Type B pancreatic cell (in vitro differentiated cells): ENCODE data around the gene LMCD1. TPM values are rescaled to one million over a fixed set of nuclear protein-coding genes. Genes with fewer than 3 reads are reported as not detected.

ENCODE experiments used
- DNase-seq: peaks from one replicate; pipeline ENCODE4 v3.0.0; 2021; ENCODE audit warnings: mixed read lengths; ENCODE audit not compliant: unreplicated experiment; ENCODE audit errors: extremely low spot score
- H3K27ac Mint-ChIP-seq: 2 replicates; pipeline ENCODE4 v1.8.0; 2021; ENCODE audit warnings: mild to moderate bottlenecking, mixed read lengths
- H3K27me3 Mint-ChIP-seq: 2 replicates; pipeline ENCODE4 v1.8.0; 2021; ENCODE audit warnings: mixed read lengths
- H3K36me3 Mint-ChIP-seq: 2 replicates; pipeline ENCODE4 v1.8.0; 2021; ENCODE audit warnings: mixed read lengths
- H3K4me1 Mint-ChIP-seq: one replicate; pipeline ENCODE4 v1.8.0; 2021; ENCODE audit warnings: mixed read lengths; ENCODE audit not compliant: unreplicated experiment
- H3K4me3 Mint-ChIP-seq: 2 replicates; pipeline ENCODE4 v1.8.0; 2021; ENCODE audit warnings: mild to moderate bottlenecking, mixed read lengths
- H3K9me3 Mint-ChIP-seq: 2 replicates; pipeline ENCODE4 v1.8.0; 2021; ENCODE audit warnings: mixed read lengths
- CTCF ChIP-seq: fragments of 200-600 bp; sonication (generic); conservative IDR thresholded peaks from 2 replicates; pipeline ENCODE4 v1.5.0; 2021; ENCODE audit warnings: antibody characterized with exemption, mild to moderate bottlenecking
- total RNA-seq: library from RNA; stranded (reverse); gene quantifications from 2 replicates; pipeline ENCODE4 v1.2.1, GENCODE V29; 2021; ENCODE audit warnings: low replicate concordance

The LMCD1 gene
- total RNA-seq, 1 donor from 2014 or later, result 33.1 TPM

GRCh38 chr3:8608791-8609467 is 107.3 kb downstream of the LMCD1 start:
- H3K36me3 Mint-ChIP-seq, result no peaks in the 10 kb centered on the region
- DNase-seq, result no peak
- H3K4me1 Mint-ChIP-seq, result peaks cover 19% of the 10 kb centered on the region
- H3K9me3 Mint-ChIP-seq, result peaks cover 8% of the 10 kb centered on the region
- H3K4me3 Mint-ChIP-seq, result no peak overlapping the region
- peaks cover 8% of the 10 kb centered on the region for H3K27me3 Mint-ChIP-seq
- no peak overlapping the region for H3K27ac Mint-ChIP-seq
- no peak for TF ChIP-seq CTCF

- no peaks in the 10 kb centered on the region for H3K36me3 Mint-ChIP-seq
- DNase-seq, result no peak
- H3K4me3 Mint-ChIP-seq, result no peak overlapping the region
- no peak for TF ChIP-seq CTCF
- H3K4me1 Mint-ChIP-seq, result peaks cover 19% of the 10 kb centered on the region
- no peak overlapping the region for H3K27ac Mint-ChIP-seq
- peaks cover 8% of the 10 kb centered on the region for H3K9me3 Mint-ChIP-seq
- peaks cover 8% of the 10 kb centered on the region for H3K27me3 Mint-ChIP-seq
Measured at GRCh38 chr3:8610951-8611350, 109.3 kb downstream of the LMCD1 start.

- no peak overlapping the region for H3K27ac Mint-ChIP-seq
- no peaks in the 10 kb centered on the region for H3K27me3 Mint-ChIP-seq
- DNase-seq, result no peak
- H3K4me3 Mint-ChIP-seq, result no peak overlapping the region
- peaks cover 8% of the 10 kb centered on the region for H3K9me3 Mint-ChIP-seq
- peaks cover 6% of the 10 kb centered on the region for H3K4me1 Mint-ChIP-seq
- TF ChIP-seq CTCF, result no peak
- H3K36me3 Mint-ChIP-seq, result no peaks in the 10 kb centered on the region
Measured at GRCh38 chr3:8617921-8618320, 116.3 kb downstream of the LMCD1 start.

- Mint-ChIP-seq H3K9me3 (peaks cover 8% of the 10 kb centered on the region), H3K27me3 (no peaks in the 10 kb centered on the region), H3K27ac (peak overlapping the region; percentile 73), H3K4me1 (peaks cover 11% of the 10 kb centered on the region), H3K36me3 (no peaks in the 10 kb centered on the region), H3K4me3 (no peak overlapping the region)
- no peak for TF ChIP-seq CTCF
- no peak for DNase-seq
Measured at GRCh38 chr3:8618950-8619349, 117.3 kb downstream of the LMCD1 start.

GRCh38 chr3:8619548-8619947 is 117.9 kb downstream of the LMCD1 start:
- Mint-ChIP-seq H3K4me3 (no peak overlapping the region), H3K27ac (peak overlapping the region; percentile 73), H3K9me3 (peaks cover 8% of the 10 kb centered on the region), H3K27me3 (no peaks in the 10 kb centered on the region), H3K36me3 (no peaks in the 10 kb centered on the region), H3K4me1 (peaks cover 11% of the 10 kb centered on the region)
- no peak for DNase-seq
- TF ChIP-seq CTCF, result no peak
